Measurements from ENCODE around the gene USP2.

Gene USP2

DNA sequence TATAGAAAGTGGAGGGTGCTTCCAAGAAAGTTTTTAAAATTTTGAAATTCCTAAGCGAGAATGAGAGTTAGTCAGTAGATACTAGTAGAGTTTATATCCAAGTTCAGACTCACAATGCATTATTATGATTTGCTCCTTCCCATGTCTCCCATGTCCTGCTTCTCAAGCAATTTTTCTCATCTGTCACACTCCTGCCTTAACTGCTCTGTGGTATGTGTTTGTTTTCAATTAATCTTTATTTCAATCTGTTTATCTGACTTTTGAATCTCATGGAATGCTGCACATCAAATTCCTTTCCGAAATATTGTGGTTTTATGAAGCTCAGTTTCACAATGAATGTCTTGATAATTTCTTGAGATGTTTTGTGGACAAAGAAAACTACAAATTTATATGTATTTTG is 23.4 kb upstream of the USP2 start:
- H3K4me3 ChIP-seq (ENCODE audit: low read depth, low read length) = no peak overlapping the region
- DNase-seq (ENCODE audit: low read depth) = no peak
- no peak for TF ChIP-seq CTCF (IDR thresholded peaks at IDR 0.05; ENCODE audit: insufficient read depth, low read depth, low read length, missing control alignments)

DNA sequence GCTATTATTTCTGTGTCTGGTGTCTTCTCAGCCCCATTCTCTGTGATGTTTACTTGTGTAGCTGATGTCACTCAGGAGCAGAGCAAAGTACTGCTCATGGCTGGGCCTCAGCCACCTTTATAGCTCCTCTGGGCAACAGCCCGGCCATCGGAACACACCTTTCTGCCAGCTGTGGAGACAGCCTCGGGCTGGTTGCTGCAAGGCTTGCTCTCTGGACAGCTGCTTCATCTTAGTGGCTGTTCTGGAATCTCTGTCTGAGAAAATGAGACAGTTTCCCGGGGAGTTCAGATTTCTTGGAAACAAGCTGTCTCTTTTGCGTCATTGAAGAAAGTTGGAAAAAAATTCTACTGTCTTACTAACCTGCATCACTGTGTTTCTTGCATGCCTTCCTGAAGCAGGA is 21.5 kb upstream of the USP2 start:
- no peak overlapping the region for H3K4me3 ChIP-seq (ENCODE audit: low read depth, low read length)
- DNase-seq (ENCODE audit: low read depth) = no peak
- TF ChIP-seq CTCF (IDR thresholded peaks at IDR 0.05; ENCODE audit: insufficient read depth, low read depth, low read length, missing control alignments) = no peak

DNA sequence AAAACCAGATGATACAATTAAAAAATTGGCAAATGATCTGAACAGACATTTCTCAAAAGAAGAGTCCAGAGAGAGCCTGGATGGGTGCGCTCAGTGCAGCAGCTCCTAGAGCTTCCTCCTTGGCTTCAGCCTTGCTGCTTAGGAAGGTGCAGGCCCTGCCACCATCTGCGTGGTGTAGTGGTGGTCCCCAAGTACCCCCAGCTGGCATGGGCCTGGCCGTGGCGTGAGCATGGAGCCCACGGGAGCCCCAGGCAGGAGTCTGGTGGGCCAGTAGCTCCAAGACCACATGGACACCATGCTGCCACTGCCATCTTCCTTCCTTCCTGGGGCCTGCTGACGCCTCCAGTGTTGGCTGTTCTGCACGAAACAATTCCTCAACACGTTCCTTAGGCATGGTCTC is 21.0 kb upstream of the USP2 start:
- H3K4me3 ChIP-seq (ENCODE audit: low read depth, low read length) = no peak overlapping the region
- TF ChIP-seq CTCF (IDR thresholded peaks at IDR 0.05; ENCODE audit: insufficient read depth, low read depth, low read length, missing control alignments) = no peak
- no peak for DNase-seq (ENCODE audit: low read depth)

DNA sequence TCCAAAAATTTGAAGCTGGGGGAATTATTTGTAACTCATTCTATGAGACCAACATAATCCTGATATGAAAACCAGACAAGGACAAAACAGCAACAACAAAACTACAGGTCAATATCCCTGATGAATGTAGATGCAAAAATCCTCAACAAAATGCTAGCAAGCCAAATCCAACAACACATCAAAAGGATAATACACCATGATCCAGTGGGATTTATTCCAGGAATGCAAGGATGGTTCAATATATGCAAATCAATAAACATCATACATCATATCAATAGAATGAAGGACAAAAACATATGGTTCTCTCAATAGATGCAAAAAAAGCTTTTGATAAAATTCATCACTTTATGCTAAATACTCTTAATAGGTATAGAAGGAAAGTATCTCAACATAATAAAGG is 19.4 kb upstream of the USP2 start:
- no peak for TF ChIP-seq CTCF (IDR thresholded peaks at IDR 0.05; ENCODE audit: insufficient read depth, low read depth, low read length, missing control alignments)
- H3K4me3 ChIP-seq (ENCODE audit: low read depth, low read length) = no peak overlapping the region
- DNase-seq (ENCODE audit: low read depth) = no peak

GRCh38 chr11:119397740-119398139 is 16.2 kb upstream of the USP2 start:
- no peak overlapping the region for H3K4me3 ChIP-seq (ENCODE audit: low read depth, low read length)
- DNase-seq (ENCODE audit: low read depth) = no peak
- TF ChIP-seq CTCF (IDR thresholded peaks at IDR 0.05; ENCODE audit: insufficient read depth, low read depth, low read length, missing control alignments) = no peak

DNA sequence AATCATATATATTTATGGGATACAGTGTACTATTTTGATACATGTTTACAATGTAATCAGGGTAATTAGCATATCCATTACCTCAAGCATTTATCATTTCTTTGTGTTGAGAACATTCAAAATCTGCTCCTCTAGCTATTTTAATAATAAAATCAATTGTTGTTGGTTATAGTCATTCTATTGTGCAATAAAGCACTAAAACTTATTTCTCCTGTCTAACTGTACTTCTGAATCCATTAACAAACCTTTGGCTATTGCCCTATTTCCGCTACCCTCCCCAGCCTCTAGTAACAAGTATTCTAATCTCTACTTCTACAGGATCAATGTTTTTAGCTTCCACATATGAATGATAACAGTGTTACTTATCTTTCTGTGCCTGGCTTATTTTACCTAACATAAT is 15.3 kb upstream of the USP2 start:
- DNase-seq (ENCODE audit: low read depth) = no peak
- H3K4me3 ChIP-seq (ENCODE audit: low read depth, low read length) = no peak overlapping the region
- TF ChIP-seq CTCF (IDR thresholded peaks at IDR 0.05; ENCODE audit: insufficient read depth, low read depth, low read length, missing control alignments) = no peak

DNA sequence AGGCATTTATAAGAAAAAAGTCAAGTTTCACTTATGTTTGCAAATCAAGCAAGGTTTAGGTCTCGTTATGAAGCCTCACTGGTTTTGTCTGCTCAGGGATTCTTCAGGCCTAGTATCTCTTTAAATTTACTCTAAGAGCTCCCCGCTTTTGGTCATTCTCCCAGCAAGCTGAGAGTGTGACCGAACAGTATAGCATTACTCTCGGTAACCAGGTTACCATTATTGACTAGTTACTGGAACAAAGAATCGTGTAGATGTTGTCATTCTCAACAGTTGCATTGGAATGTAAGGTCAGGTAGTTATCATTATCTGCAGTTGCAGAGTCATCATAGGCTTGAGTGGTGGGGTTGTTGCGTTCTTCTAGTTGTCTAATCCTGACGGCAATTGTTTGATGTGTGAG is 9.8 kb upstream of the USP2 start:
- H3K4me3 ChIP-seq (ENCODE audit: low read depth, low read length) = no peak overlapping the region
- DNase-seq (ENCODE audit: low read depth) = no peak
- no peak for TF ChIP-seq CTCF (IDR thresholded peaks at IDR 0.05; ENCODE audit: insufficient read depth, low read depth, low read length, missing control alignments)
